Cardiac fibroblast (primary cell): ENCODE measurements around the gene SNF8.

Experiments used
- DNase-seq, 2 donors: peaks; one replicate each; pipeline versions ENCODE4 v3.0.0 to v3.0.0-alpha.2; 2010; ENCODE audit warnings: low read depth in 2 of 2
- H3K4me3 ChIP-seq, 2 donors: replicated peaks in 1 of 2; 1 replicate in 1 of 2; 2 replicates in 1 of 2; pipeline ENCODE4 v1.5.1; 2011; ENCODE audit warnings: low read depth in 2 of 2, low read length in 2 of 2, mild to moderate bottlenecking in 2 of 2, moderate library complexity in 1 of 2
- CTCF ChIP-seq: IDR thresholded peaks from one replicate; pipeline ENCODE4 v1.5.1; 2011; ENCODE audit warnings: low read depth, mild to moderate bottlenecking, low read length, inconsistent platforms

SNF8 gene

DNA sequence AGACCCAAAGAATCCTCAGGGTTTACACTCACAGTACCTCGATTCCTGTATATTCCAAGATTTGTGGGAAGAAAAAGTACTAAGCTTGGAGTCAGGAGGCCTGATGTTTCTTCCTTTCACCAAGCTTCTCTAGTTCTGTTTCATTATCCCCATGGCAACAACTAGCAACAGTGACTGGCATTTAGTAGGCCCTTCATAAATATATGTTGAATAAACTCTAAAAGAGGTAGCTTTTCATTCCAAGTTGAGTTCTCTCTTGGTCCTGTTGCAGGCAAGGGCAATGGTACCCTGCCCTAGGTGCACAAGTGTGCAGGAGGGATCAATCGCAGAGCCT lies 37.0 kb downstream of the SNF8 start:
- no peak for TF ChIP-seq CTCF
- peak; percentile 72 to 76 for DNase-seq
- H3K4me3 ChIP-seq, result peak overlapping the region; percentile 65 to 79

DNA sequence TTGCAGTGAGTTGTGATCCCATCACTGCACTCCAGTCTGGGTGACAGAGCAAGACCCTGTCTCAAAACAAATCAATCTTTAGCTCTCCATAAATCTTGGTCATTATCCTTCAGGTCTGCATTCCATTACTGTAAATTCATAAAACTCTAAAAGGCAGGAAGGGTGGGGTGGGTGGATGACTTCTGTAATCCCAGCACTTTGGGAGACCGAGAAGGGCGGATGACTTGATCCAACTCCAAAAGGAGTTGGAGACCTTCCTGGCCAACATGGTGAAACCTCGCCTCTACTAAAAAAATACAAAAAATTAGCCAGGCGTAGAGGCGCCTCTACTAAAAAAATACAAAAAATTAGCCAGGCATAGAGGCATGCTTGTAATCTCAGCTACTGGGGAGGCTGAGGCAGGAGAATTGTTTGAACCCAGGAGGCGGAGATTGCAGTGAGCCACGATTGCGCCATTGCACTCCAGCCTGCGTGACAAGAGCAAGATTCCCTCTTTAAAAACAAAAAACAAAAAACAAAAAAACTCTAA lies 38.6 kb downstream of the SNF8 start:
- no peak for DNase-seq
- no peak overlapping the region for H3K4me3 ChIP-seq
- TF ChIP-seq CTCF, result no peak

DNA sequence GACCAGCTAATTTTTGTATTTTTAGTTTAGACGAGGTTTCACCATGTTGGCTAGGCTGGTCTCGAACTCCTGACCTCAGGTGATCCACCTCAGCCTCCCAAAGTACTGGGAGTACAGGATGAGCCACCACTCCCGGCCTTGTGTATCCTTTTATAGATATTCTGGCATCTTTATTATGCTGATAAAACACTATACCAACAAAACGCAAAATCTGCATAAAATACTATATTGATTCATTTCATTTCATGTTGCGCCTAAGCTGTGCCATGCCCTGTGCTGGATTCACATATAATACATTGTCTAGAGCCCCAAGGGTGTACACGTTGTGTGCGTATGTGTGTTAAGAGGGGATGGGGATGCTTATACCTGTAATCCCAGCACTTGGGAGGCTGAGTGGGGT lies 40.2 kb downstream of the SNF8 start:
- DNase-seq, result no peak
- no peak overlapping the region for H3K4me3 ChIP-seq
- TF ChIP-seq CTCF, result no peak

DNA sequence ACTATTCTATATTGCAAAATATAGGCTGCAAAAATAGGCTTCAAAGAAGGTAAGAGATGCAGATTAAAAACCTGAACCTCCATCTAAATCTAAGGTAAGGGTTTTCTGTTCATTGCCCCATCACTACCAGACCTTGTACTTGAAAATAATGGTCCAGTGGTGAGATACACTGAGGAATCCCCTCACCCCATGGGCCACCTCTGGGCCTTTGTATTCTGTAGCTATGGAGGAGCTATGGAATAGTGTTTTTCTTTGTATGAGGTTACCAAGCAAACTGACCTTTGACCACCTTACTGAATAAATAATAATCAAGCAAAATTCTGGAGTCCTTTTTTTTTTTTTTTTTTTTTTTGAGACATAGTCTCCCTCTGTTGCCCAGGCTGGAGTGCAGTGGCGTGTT lies 41.2 kb downstream of the SNF8 start:
- DNase-seq, result no peak
- no peak overlapping the region for H3K4me3 ChIP-seq
- TF ChIP-seq CTCF, result no peak

DNA sequence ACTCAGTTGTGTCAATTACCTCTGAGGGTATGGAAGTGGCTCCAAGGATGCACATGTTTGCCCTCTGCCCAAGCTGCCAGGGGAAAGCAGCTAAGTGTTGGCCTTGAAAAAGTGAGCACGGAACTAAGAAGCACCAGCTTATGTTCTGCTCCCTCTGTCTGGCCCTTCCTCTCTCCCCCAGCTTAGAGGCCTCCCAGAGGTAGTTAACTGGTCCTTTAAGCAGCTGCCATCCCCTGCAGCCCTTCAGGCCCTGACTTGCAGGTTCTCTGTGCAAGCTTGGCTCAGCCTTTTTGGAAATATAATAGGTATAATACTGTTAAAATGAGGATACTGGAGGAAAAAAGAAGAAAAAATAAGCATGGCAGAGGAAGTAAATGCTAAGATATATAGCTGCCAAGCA lies 43.4 kb downstream of the SNF8 start:
- no peak for TF ChIP-seq CTCF
- DNase-seq, result no peak
- no peak overlapping the region for H3K4me3 ChIP-seq

GRCh38 chr17:48894886-48895285 lies 49.8 kb downstream of the SNF8 start:
- H3K4me3 ChIP-seq, result no peak overlapping the region
- TF ChIP-seq CTCF, result no peak
- DNase-seq, result no peak
